Stimulated activated CD4-positive, alpha-beta T cell treated with anti-CD3 and anti-CD28 coated beads, Interleukin-12 subunit alpha, Interleukin-12 subunit beta, amount 100 ng/mL, for 48 hours (primary cell): ENCODE results near the gene CCL23.
"Not testable (repeated sequence)": the region's sequence is repeated elsewhere in the genome, so short reads cannot be mapped to it uniquely, and the experiment has no call there.

Source experiments
- DNase-seq, 3 donors: peaks; one replicate each; pipeline ENCODE4 v3.0.0-alpha.2; 2020; ENCODE audit warnings: low read depth in 2 of 3, low spot score in 1 of 3

CCL23 gene

DNA sequence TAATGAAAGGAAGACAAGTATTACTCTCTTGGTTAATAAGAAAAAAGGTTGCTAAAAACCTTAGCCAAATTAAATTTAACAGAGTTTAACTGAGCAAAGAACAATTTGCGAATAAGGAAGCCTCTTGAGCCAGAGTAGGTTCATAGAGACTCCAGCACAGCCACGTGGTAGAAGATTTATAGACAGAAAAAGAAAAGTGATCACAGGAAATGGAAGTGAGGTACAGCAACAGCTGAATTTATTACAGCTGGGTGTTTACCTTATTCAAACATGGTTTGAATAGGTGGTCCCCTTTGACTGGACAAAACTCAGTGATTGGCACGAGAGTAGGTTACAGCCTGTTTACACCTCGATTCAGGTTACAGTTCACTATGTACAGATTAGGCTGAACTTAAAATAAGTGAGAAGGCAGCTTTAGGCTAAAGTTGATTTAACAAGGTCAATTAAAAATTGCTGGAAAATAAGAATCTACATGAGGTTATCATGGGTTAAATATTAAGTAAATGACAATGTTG, 13.1 kb downstream of the CCL23 start:
- no peak for DNase-seq

GRCh38 chr17:36002631-36003030, 15.1 kb downstream of the CCL23 start:
- no peak for DNase-seq

GRCh38 chr17:36001862-36002603, 15.7 kb downstream of the CCL23 start:
- DNase-seq, result no peak

DNA sequence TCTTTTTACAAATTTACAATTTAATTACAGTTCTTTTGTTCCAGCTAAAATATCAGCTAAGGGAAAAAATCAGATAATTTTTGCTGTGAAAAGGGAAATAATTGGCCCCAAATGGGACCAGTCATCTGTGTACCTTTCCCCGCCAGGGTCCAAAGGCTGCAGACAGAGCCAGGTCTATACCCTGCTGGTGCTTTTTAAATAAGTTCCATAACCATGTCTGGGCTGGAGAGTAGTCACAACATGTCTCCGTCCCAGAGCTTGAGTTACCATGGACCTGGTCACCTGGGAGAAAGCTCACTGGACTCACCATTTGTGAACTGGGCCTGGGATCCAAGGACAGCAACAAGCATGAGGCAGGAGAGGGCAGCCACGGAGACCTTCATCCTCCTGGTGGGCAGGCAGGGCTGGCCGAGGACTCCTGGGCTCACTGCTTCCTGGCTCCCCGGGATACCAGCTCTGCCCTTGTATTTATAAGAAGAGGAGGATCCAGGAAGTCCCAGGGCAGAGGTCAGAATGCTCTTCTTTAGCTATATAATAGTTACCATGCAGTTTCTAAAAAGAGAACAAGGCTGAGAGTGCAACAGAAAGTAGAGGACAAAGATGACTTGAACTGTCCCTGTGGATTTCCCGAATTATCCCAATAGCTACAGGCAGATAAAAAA, 16.5 kb downstream of the CCL23 start, which contains the start of gene CCL15:
Gene CCL15, minus strand, starts transcription at position 444 of the 662 bp plus-strand sequence. Its CDS starts 61 bp downstream, at position 383.
- no peak for DNase-seq

DNA sequence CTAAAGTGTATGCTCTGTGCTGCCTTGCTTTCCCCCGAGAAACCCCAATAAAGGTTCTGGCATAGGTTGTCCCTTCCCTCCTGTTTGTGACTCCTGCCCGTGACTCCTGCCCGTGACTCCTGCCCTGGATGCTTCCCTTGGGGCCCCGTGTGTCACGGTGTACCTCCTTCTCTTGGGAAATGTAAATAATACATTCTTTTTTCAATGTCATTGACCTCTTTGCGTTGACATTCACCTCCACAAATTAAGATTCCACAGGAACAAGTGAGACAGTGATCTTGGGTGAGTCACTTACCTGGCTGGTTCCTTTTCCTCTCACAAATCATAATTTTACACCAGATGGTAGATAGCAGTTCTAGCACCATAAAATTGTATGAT, 17.1 kb downstream of the CCL23 start:
- no peak for DNase-seq

DNA sequence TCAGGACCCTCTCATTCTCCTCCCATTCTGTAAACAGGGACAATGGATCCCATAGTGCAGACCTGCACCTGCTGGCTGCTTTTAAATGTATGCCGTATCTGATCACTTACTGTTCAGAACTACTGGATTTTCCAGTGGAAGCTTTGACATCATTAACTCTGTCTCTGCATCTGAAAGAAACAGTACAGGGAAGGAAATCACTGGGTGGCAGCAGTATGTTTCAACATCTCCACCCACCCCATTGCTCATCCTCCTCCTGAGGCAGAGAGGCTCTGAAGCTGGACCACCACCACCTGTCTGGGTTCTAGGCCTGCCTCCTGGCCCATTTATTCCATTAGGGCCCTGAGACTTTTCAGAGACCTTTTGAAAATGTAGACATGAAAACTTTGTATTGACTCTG, 19.0 kb downstream of the CCL23 start:
- DNase-seq, result no peak

DNA sequence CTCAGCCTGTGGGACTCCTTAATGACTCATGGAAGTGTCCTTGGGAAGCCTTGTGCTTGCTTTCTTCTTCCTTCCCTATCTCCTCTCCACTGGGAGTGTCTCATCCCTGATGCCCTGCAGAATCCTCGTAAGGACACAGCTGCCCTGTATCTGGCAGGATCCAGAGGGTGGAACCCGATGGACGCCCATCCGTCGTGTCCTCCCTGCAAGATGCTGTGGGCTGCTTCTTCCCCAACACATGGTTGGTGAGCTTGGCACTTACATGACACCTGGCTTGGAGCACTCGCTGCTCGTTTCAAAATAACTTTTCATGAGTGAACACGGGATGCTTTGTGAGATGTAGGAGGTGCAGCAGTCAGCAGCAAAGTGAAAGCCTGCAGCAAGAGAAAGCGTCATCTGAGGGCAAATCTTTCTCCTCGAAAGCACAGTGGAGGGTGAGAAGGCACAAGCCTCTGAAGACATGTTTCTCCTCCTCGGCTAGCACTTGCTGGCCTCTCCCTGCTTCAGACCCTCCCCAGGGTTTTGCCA, 19.7 kb downstream of the CCL23 start:
- no peak for DNase-seq

- not testable (repeated sequence) for DNase-seq
Observed at GRCh38 chr17:35995346-35995745, 22.4 kb downstream of the CCL23 start.

- DNase-seq, result no peak
Observed at GRCh38 chr17:35991075-35991474, 26.7 kb downstream of the CCL23 start.

DNA sequence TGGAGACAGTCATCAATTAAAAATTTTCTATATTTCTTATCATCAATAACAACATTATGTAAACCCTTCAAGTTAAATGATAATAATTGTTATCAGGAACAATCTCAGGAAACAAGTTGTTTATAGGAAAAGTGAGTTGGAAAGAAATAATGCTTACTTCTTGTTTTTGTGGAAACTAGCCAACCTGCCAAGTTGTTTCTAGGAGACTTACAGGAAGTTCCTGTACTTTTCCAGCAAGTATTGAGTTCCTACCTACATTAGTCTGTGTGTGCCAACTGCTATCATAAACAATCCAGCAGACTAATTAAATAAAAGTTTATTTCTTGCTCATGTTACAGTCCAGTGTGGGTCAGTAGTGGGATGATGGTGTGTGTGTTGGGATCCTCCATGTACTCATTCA, 29.6 kb downstream of the CCL23 start:
- DNase-seq, result no peak

DNA sequence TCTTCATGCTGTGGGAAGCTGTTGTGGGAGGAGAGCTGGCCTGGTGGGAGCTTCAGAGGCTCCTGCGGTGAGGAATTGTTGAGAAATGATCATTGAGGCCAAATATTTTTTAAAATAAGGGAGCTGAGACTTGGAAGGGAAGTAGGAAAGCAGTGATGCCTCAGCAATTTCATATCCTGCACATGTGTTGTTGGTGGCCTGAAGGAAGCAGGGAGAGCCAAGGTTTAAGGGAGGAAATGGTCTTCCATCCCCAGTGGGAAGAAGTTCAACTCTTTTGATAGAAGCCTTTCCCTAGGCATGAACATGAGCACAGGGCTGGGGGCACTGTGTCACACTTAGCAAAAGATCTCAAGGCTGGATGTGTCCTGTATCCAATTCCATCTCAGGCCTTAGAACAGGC, 31.1 kb downstream of the CCL23 start, which contains the start of gene CCL14:
Gene CCL14, minus strand, starts transcription at position 87 of the 400 bp plus-strand sequence. Its CDS starts 80 bp downstream, at position 7.
- no peak for DNase-seq

GRCh38 chr17:35984140-35984539, 33.6 kb downstream of the CCL23 start:
- no peak for DNase-seq

- no peak for DNase-seq
Observed at GRCh38 chr17:35982409-35983191, 35.2 kb downstream of the CCL23 start.

DNA sequence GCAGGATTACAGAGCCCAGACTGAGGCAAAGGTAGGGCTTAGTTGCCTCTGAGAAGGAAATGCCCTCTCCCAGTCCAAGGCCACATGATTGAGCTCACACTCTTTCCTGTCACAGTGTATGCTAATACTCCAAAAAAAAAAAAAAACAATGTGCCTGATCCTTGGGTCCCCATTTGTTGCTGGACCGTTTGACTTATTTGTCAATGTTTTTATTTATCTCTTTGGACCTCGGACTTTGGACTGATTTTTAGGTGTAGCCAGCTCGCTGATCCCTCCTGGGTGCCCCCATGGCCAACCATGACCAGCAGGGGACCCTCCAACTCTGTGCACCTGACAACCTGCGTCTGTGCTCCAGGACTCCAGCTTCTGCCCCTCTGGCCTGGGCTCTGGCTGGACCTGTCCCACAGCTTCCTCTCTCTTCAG, 35.9 kb downstream of the CCL23 start:
- DNase-seq, result no peak

DNA sequence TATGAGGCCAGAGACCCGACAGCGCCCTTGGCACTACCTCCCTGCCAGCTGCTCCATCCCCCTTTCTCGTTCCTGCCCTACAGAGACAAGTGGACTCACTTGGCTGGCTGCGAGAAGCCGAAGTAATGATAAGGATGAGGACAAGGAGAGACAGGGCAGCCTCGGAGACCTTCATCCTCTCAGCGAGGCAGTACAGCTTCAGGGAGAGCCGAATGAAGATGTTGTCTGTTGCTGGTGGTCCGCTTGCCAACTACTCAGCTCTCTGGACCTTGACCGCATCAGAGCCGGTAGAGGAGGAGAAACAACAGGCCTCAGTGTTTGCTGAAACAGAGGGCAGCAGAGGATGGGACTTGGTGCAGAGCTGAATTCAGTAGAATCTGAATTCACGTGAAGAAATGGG, 36.5 kb downstream of the CCL23 start, which contains the start of gene CCL16:
Gene CCL16, minus strand, starts transcription at position 252 of the 400 bp plus-strand sequence. Its CDS starts 77 bp downstream, at position 175.
- no peak for DNase-seq

GRCh38 chr17:35978346-35978745, 39.4 kb downstream of the CCL23 start:
- no peak for DNase-seq

- no peak for DNase-seq
Observed at GRCh38 chr17:35977509-35977908, 40.3 kb downstream of the CCL23 start.

- no peak for DNase-seq
Observed at GRCh38 chr17:35973333-35974260, 44.2 kb downstream of the CCL23 start.

DNA sequence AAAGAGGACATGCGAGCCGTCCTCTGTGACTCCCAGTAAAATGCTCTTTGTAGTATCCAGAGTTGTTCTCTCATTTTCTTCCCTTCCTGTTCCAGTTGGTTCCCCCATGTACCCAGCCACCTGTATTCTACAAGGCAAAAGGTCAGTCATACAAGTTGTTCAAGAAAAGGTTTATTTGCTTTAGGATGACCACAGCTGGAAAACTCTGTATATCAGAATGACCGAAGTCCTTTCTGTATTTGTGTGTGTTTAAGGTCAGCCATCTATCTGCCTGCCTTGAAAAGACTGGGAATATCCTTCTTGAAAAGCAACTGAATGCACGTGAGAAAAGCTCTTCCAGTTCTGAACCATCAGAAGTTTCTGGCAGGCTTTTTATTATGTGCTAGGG, 44.8 kb downstream of the CCL23 start:
- DNase-seq, result no peak

DNA sequence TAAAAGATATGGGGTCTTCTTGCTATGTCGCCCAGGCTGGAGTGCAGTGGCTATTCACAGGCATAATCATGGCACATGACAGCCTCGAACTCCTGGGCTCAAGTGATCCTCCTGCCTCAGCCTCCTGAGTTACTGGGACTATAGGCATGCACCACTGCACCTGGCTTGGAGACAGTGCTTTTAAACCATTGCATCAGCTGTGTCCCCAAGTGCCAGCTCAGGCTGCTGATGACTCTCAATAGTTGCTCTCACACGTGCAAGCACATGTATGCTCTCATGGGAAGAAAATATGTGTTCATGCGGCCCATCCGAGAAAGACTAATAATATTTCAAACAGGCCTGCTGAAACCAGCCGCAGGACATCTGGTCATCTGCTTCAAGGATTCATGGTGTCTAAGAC, 45.2 kb downstream of the CCL23 start:
- no peak for DNase-seq
